Activated CD8-positive, alpha-beta memory T cell treated with anti-CD3 and anti-CD28 coated beads for 24 hours (primary cell): ENCODE data around the gene SSTR3.

Source experiments
- DNase-seq: peaks from one replicate; pipeline ENCODE4 v3.0.0-alpha.2; 2020

Gene SSTR3

DNA sequence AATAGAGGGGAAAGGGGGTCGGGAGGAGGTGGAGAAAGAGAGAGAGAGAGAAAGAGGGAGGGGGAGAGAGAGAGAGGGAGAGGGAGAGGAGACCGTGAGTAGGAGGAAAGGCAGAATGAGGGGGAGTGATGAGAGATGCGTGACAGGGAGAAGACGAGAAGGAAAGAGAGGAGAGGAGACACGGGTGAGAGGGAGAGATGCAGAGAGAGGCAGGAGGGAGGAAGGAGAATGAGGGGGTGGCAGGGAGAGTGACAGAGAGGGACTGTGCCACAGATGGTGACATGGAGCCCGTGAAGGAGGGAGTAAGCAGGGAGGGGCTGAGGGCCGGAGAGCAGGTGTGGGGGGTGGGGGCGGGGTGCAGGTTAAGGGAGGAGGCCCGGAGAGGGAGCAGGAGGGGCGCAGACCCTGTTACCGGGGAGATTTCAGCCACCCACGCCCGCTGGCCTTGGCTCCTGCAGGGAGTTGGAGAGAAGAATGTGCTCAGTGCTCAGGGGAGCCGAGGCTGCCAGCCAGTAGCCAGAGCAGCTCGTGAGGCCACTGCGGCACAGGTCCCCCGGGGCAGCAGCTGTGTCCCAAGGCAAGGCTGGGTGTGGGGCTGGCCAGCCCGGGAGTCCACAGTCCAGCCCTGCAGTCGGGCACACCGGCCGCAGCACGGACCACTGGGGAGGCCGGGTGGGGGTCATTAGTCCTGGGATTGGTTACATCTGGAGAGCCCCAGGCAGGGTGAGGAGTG lies at the start of gene SSTR3:
Gene SSTR3, minus strand, starts transcription at position 304 of the 733 bp plus-strand sequence. CDS start 4,674 bp downstream, outside the sequence.
- DNase-seq = no peak

DNA sequence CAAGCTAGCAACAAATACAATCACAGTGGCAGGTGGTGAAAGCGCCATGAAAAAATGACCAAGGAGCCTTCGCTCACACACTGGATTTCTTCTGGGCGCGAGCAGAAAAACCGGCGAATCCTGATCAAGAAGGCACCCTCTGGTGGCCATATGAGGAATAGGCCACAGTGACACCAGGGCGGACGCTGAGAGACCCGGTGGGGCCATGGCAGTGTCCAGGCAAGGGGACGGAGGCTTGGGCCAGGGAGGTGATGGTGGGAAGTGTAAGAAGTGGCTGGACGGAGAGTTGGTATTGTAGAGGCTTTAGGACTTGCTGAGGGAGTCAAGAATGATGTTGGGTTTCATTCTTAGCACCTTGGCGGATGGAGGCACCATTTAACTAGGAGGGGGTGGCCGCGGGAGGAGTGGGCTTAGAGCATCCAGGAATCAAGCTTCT lies 48.6 kb upstream of the SSTR3 start:
- DNase-seq = peak; percentile 87

DNA sequence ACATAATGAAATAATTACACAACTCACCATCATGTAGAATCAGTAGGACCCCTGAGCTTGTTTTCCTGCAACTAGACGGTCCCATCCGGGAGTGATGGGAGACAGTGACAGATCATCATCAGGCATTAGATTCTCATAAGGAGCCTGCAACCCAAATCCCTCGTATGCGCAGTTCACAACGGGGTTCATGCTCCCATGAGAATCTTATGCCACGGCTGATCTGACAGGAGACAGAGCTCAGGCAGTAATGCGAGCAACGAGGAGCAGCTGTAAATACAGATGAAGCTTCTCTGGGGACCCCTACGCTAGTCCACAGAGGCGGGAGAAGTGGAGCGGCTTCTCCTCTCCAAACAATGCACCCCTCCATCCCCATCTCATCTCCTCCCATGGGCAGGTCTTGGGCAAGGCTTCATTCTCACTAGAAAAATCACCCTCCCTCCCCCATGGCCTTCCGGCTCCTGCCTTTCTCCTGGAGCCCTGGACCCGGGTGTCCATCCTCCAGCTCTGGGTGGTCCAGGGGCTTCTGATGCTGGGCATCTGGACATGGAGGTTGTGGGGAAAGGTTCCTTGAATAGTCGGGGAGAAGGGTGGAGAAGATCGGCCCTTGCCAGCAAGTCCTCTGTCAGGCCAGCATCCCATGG lies 48.0 kb upstream of the SSTR3 start:
- no peak for DNase-seq

DNA sequence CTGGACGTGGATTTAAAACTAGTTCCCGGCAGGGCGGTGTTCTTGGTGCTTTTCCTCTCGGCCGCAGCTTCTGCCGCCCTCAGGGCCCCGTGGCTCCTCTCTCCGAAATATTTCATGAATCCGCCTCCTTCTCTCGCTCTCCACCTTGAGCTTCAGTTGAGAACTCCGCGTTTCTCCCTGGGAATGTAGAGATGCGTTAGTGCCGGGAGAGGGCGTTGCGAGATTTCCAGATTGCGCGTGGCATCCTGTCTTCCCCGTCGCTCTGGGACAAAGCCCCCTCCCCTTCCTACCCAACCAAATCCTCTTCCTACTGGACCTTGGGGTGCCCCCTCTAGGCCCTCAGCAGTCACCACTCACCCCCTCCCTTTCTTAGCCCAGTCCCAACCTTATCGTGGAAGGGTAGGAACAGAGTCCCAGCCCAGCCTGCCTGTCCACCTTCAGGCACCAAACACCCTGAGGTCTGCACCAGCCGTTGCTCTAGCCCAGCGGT lies 47.3 kb upstream of the SSTR3 start:
- DNase-seq = no peak

DNA sequence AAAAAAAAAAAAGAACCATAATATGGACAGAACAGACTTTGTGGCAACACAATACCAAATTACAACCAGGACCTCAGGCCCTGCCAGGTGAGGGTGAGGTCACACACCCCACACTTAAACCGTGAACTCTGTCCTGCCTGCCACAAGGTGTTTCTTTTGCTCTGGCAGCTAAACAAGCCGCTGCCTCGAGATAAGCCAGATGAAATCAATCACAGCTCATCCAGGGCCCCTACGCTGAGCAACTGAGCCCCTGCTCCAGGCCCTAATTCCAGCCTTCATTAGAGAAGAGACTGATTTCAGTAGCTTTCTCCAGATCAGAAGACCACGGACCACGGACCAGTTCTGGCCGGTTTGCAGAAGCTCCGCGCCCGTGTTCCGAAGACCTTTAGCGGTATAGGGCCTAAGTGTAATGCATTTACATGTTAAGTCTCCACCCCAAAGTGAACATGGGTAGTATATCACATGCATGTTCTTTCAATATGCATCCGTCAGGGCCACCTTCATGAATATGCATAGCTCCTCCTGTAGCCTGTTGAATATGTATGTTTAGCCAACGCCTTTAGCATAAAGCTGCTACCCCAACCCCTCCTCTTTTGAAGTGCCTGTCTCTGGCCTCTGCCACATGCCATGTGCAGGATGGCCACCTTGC lies 46.6 kb upstream of the SSTR3 start:
- DNase-seq = no peak

DNA sequence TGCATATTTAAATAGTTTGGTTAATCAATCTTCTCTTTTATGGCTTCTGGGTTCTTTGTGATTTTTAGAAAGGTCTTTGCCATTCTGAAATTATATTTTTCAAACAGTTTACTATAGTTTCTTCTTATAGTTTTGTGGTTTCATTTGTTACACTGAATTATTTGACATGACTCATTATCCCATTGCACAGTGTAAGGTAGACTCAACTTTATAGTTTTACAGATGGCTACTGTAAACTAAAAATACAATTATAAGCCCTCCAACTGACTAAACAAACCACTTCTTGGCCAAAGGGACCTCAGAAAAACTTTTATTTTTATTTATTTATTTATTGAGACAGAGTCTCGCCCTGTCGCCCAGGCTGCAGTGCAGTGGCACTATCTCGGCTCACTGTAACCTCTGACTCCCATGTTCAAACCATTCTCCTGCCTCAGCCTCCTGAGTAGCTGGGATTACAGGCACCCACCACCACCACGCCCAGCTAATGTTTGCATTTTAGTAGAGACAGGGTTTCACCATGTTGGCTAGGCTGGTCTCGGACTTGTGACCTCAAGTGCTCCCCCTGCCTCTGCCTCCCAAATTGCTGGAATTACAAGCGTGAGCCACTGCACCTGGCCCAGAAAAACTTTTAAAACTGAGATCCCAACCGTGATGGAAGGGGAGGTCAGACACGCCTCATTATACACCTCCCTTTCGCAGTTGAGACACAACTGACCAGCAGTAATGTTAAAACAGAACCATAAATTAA lies 45.9 kb upstream of the SSTR3 start:
- no peak for DNase-seq

DNA sequence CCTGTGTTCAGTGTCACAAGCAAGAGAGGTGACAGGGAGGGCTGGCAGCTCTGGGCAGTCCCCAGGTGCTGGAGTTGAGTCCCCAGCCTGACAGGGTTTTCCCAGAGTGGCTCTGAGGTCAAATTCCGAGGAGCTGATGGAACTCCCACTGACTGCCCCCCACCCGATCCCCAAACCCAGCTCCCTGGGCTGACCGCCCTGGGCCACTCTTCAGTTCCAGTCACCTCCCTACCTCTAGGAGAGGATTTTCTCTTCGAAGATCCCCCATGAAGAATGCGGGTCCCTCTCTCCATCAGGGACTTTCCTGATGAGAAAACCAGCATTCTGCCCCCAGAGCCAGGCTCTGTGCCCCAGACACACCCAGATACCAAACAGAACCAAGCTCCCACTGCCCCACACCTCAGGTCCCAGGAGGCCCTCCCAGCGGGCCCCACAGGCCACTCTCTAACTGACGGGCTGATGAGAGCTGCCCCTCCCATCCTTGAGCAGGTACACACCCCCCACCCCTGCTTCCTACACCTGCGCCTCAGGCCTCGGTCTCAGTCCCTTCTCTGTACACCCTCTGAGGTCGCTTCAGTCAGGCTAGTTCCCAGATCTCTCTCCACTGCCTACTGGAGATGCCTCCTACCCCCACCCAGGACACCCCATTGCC lies 43.9 kb upstream of the SSTR3 start:
- DNase-seq = no peak

DNA sequence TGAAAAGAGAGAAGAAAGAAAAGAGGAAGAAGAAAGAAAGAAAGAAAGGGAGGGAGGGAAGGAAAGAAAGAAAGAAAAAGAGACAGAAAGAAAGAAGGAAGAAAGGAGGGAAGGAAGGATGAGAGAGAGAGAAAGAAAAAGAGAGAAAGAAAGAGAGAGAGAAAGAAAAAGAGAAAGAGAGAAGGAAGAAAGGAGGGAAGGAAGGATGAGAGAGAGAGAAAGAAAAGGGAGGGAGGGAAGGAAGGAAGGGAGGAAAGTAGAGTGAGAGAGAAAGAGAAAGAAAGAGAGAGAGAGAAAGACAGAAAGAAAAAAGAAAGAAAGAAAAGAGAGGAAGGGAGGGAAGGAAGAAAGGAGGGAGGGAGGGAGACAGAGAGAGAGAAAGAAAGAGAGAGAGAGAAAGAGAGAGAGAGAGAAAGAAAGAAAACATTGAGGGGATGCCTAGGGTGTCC lies 43.3 kb upstream of the SSTR3 start:
- no peak for DNase-seq

DNA sequence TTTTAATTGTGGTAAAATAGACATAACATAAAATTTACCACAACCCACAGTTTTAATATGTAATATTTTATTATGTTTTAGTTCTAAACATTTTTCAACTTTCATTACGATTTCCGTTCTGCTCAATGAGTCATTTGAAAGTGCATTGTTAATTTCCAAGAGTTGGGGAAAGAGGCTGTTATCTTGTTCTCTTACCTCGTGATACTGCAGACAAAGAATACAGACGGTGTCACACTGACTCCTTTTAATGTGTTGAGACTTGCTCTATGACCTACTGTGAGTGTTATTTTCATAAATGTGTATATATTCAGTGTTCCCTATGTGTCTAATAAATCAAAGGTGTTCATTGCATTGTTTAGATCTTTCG lies 42.6 kb upstream of the SSTR3 start:
- DNase-seq = no peak

DNA sequence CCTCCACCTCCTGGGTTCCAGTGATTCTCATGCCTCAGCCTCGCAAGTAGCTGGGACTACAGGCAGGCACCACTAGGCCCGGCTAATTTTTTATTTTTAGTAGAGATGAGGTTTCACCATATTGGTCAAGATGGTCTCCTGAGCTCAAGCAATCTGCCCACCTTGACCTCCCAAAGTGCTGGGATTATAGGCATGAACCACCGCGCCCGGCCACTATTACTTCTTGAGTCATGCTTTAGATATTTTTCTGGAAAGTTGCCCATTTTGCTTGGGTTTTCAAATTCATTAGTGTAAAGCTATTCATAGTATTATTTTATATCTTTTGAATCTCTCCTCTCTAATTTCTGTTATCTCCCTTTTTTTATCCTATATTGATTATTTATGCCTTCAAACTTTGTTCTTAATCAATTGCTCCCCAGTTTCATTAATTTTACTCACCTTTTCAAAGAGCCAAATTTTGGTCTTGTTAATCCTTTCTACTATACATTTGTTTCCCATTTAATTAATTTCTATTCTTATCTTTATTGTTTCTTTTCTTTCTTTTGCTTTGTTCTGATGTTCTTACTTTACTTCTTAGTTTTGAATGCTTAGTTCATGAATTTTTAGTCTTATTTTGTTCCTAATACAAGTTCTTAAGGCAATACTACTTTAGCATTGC lies 42.1 kb upstream of the SSTR3 start:
- DNase-seq = no peak

DNA sequence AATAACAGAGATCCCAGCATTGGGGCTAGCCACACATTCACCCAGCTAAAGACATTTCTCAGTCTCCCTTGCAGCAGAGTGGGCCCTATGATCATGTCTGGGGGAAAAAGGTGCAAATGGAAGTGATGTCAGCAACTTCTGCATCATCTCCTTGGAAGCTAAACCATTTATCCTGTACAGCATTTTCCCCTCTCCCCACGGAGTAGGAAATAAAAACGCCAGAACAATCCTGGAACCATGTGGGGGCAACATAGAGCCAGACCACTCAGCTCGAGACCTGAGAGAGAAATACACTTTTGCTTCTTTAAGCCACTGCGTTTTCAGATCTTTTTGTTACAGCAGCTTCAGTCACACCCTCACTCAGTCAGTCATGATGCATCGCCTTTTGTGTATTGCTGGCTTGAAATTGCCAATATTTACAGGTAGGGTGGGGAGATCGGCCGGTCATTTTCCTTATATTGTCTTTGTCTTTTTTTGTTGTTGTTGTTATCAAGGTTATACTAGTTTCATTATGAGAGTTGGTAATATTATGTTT lies 40.9 kb upstream of the SSTR3 start:
- peak; percentile 13 for DNase-seq

DNA sequence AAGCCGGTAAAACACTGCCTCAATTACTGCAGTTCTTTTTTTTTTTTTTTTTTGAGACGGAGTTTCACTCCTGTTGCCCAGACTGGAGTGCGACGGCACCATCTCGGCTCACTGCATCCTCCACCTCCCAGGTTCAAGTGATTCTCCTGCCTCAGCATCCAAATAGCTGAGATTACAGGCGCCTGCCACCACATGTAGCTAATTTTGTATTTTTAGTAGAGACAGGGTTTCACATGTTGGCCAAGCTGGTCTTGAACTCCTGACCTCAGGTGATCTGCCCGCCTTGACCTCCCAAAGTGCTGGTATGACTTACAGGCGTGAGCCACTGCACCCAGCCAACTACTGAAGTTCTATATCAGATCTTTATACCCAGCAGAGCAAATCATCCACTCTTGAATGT lies 39.6 kb upstream of the SSTR3 start:
- DNase-seq = peak; percentile 47

DNA sequence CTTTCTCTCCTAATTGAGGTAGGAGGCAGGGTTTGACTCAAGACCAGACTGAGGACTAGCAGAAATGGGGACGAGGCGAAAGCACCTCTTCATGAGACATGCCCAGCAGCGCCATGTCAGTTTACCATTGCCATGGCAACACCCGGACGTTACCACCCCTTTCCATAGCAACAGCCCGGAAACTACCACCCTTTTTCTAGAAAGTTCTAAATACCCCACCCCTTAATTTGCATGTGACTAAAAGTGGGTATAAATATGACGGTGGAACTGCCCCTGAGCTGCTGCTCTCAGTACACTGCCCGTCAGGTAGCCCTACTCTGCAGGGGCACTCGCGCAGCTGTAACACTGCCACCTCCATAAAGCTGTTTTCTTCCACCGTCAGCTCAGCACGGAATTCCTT lies 37.7 kb upstream of the SSTR3 start:
- DNase-seq = peak; percentile 7

DNA sequence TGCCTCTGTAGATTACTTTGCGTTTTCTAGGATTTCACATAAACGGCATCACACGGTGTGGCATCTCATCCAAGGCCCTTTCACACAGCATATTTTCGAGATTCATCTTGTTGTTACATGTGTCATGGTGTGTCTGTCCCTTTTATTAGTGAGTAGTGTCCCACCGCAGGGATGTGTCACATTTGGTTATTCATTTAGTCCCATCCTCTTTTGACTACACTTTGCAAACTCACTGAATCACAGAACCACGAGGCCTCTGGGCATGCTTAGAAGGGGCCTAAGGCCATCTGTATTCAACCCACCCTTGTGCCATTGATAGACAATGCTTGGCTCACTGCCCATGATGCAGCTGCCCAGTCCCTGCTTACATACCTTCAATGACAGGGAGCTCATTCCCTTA lies 36.0 kb upstream of the SSTR3 start:
- peak; percentile 44 for DNase-seq

DNA sequence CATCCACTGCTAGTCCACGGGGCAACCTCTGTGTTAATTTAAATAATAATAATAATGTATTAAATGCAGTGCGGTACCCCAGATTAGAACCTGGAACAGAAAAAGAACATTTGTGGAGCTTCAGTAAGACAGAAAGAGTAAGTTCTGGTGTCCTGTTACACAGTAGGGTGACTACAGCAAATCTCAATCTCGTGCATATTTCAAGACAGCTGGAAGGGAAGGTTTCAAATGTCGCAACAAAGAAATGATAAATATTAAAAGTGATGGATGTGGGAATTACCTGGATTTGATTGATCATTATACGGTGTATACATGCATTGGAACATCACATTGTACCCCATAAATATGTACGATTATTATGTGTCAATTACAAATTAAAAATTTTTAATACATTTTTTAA lies 33.5 kb upstream of the SSTR3 start:
- DNase-seq = no peak

DNA sequence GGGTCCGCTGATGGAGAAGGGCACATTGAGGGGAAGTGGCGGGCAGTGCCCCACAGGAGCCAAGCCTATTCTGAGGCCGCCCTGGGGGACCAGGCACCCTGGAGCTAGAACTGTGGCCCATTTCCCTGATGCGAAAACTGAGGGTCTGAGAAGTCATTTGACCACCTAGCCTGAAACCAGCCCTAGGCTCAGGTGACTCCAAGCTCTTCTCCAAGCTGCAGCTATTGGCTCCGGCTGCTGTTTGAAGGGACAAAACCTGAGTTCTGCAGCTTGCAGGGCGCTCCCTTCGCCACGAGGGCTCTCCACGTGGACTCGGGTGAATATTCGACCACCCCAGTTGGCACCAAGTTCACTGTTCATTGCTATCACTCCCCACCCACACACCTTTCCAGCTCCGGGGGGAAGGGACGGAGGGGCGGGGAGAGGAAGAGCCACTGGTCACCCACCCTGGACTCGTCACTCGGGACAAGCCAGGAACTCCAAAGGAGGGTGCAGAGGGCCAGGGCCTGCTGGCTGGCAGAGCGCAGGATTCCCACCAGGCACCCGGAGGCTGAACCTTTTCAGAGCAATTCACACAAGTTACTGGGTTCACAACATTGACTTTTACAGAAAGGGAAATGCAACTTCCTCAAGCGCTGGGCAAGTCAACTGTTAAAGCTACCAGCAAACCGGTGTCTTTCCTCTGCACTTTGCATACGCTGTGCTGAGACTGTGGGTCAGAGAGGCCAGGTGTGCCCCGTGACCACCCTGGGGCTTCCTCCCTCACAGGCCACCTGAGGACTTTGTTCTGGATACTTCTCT lies 32.8 kb upstream of the SSTR3 start:
- DNase-seq = peak; percentile 68

DNA sequence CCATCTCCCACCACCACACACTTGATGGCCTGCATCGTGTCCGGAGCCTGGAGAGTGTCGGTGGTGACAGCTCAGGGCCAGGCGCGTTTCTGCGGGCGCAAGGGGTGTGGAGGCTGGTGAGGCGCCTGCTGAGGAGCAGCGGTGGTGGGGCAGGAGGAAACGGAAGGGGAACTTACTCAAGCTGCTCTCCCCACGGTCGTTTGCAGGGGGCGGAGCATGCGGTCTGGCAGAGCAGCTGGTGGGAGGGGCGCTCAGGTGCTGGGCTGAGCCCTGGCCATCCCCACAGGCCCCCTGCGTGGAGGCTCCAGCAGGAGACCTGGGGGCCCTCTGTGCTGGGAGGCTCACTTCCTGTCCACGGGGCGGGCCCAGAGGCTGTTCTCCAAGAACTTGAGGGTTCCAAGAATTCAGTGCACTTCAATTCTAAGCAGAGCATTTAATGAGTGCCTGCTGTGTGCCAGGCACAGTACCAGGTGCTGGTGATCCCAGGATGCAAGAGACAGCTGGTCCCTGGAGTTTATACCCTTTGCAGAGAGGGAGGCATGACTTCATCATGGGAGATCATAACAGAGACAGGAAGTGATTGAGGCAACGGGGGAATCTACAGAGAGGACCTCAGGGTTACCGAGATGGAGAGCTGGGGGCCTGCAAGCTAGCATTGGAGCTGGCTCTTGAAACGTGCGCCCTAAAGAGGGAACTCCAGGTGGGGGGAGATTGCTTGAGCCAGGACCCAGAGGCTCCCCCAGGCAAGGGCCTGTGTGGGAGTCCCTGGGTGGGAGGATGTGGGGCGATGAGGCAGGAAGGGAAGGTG lies 32.0 kb upstream of the SSTR3 start, which contains the start of gene RAC2:
Gene RAC2, minus strand, starts transcription at position 156 of the 808 bp plus-strand sequence. Its CDS starts 121 bp downstream, at position 35.
- peak; percentile 95 for DNase-seq

DNA sequence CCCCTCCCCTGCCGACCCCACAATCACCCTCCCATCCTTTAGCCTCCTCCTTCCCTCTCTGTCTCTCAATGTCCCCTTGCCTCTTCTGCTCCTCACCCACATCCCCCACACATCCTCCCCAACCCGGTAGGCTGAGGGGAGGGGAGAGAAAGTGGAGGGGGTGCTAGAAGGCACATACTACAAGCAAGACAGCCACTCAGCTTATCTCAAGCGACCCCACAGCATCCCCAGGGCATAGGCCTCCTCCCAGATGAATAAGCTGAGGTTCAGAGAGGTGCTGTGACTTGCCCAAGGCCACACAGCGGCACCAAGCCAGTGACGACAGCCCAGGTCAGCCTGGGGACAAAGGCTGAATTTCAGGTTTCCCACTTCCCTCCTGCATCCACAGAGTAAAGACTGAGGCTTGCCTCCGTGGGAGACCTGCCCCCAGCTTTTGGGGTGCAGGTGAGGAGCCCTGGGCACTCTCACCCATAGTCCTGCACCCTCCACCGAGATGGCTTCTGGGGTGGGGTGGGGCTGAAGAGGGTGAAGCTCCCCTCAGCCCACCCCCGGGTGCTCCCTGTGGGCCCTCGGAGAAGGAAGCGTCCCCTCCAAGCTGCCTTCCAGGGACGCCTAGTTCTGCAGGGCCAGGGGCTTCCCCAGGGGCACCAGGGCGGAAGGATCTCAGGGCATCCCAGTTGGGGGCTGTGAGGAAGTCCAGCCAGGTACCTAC lies 31.3 kb upstream of the SSTR3 start:
- peak; percentile 70 for DNase-seq

DNA sequence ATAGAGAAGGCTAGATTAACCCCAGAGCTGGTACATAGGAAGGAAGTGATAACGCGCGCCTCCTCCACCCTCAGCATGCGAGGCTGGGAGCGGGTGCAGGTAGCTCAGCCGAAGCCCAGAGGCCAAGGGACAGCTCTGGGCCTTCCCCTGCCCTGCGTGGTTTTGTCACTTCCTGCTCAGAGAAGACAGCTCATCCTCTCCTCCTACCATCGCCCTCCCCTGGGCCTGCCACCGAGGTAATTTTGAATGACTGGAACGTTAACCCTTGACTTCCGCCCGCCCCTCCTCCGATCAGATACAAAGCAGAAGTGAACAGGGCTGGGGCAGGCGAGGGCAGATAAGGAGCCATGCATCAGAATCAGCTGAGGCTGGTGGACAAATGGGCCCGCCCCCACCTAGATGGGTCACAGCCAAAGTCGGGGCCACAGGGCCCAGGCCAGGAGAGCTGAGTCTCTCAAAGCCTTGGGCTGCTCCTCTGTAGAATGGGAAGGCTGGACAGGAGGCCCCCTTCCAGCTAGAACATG lies 30.2 kb upstream of the SSTR3 start:
- peak; percentile 92 for DNase-seq
